K562 (cell line): ENCODE measurements around the gene LRP3. TPM values are rescaled to one million over a fixed set of nuclear protein-coding genes. Genes with fewer than 3 reads are reported as not detected.

ENCODE experiments used
- ATAC-seq: fragments of 200-7000 bp; cut with Tn5 transposase; 3 replicates; pipeline ENCODE4 v1.9.1; 2020; ENCODE audit warnings: moderate library complexity
- BruUV-seq: library from RNA; stranded (reverse); fragments of 400-500 nt; replicated peaks from 2 replicates; lab custom pipeline; 2021; lab: Mats Ljungman, UMichigan
- CTCF ChIA-PET: fragments of 300-600 bp; formaldehyde crosslinking; extraction: SDS; loops from one replicate; lab custom pipeline; 2021; ENCODE audit warnings: low intra/inter-chr PET ratio; lab: Yijun Ruan, JAX
- POLR2A ChIA-PET: fragments of 300-600, 350-650 bp; sonication (Branson Sonifier 250); formaldehyde crosslinking; extraction: SDS; loops from one replicate; lab custom pipeline; 2021; ENCODE audit warnings: antibody characterized with exemption, inconsistent platforms; lab: Yijun Ruan, JAX
- DNase-seq, 4 experiments: peaks; one replicate each; pipeline versions ENCODE4 v3.0.0 to v3.0.0-alpha.2; 2011 to 2018; ENCODE audit warnings: low spot score in 3 of 4, mixed read lengths in 3 of 4; ENCODE audit errors: extremely low read depth in 1 of 4
- FAIRE-seq: peaks from 2 replicates; lab custom pipeline; 2011; peaks lifted over from hg19 to GRCh38; lab: Jason Lieb, UNC
- H2AFZ ChIP-seq: 2 replicates; pipeline ENCODE4 v1.6.0; 2011; ENCODE audit warnings: low read depth, low read length, control low read depth, inconsistent platforms
- H3K27ac ChIP-seq: fragments of 200-600 bp; 3 replicates; pipeline ENCODE4 v1.8.0; 2011; ENCODE audit warnings: low read depth, mild to moderate bottlenecking, control low read depth, inconsistent platforms, low read length, moderate library complexity, mixed read lengths; ENCODE audit errors: extremely low read depth
- H3K27me3 ChIP-seq, 2 experiments: fragments of 300-600 bp in 1 of 2; 2 replicates in 1 of 2; 3 replicates in 1 of 2; pipeline versions ENCODE4 v1.6.0 to v1.8.0; 2011; ENCODE audit warnings: inconsistent platforms in 2 of 2, low read length in 2 of 2, mild to moderate bottlenecking in 1 of 2, mixed read lengths in 1 of 2, moderate library complexity in 1 of 2; ENCODE audit not compliant: control insufficient read depth in 2 of 2, insufficient read depth in 2 of 2
- H3K36me3 ChIP-seq: fragments of 300-600 bp; 3 replicates; pipeline ENCODE4 v1.8.0; 2011; ENCODE audit warnings: mild to moderate bottlenecking, low read length, inconsistent platforms; ENCODE audit not compliant: control insufficient read depth, insufficient read depth
- H3K4me1 ChIP-seq, 2 experiments: fragments of 200-600 bp in 1 of 2; replicated peaks in 1 of 2; 2 replicates in 1 of 2; 3 replicates in 1 of 2; pipeline versions ENCODE4 v1.5.1 to v1.8.0; 2011; ENCODE audit warnings: inconsistent platforms in 2 of 2, low read length in 2 of 2, mild to moderate bottlenecking in 1 of 2, mixed read lengths in 1 of 2, moderate library complexity in 1 of 2; ENCODE audit not compliant: control insufficient read depth in 2 of 2, insufficient read depth in 2 of 2
- H3K4me2 ChIP-seq: 2 replicates; pipeline ENCODE4 v1.6.1; 2011; ENCODE audit warnings: low read length, control low read depth, inconsistent platforms, mixed read lengths; ENCODE audit not compliant: insufficient read depth
- H3K4me3 ChIP-seq: fragments of 200-600 bp; sonication (generic), shearing (Covaris generic); 2 replicates; pipeline ENCODE4 v1.5.1; 2016; ENCODE audit warnings: control low read depth, inconsistent platforms
- H3K79me2 ChIP-seq: fragments of 200-600 bp; 3 replicates; pipeline ENCODE4 v1.8.0; 2011; ENCODE audit warnings: low read length, inconsistent platforms; ENCODE audit not compliant: control insufficient read depth, insufficient read depth
- H3K9ac ChIP-seq, 2 experiments: 2 replicates each; pipeline versions ENCODE4 v1.6.0 to v1.6.1; 2011; ENCODE audit warnings: low read depth in 2 of 2, low read length in 2 of 2, control low read depth in 1 of 2, inconsistent platforms in 1 of 2, mild to moderate bottlenecking in 1 of 2, mixed read lengths in 1 of 2; ENCODE audit not compliant: insufficient read depth in 1 of 2
- H3K9me1 ChIP-seq: one replicate; pipeline ENCODE4 v1.6.0; 2011; ENCODE audit warnings: inconsistent platforms, mild to moderate bottlenecking, low read length, moderate library complexity; ENCODE audit not compliant: control insufficient read depth, insufficient read depth
- H3K9me3 ChIP-seq: replicated peaks from 2 replicates; pipeline ENCODE4 v1.5.1; 2011; ENCODE audit warnings: low read depth, low read length, inconsistent platforms; ENCODE audit not compliant: control insufficient read depth, insufficient read depth
- H4K20me1 ChIP-seq: replicated peaks from 2 replicates; pipeline ENCODE4 v1.6.1; 2011; ENCODE audit warnings: low read length, inconsistent platforms, mixed read lengths; ENCODE audit not compliant: control insufficient read depth, insufficient read depth
- KDM4B ChIP-seq, 2 experiments: fragments of 450-650 bp in 1 of 2; sonication (generic) in 1 of 2; IDR thresholded peaks; 2 replicates each; pipeline ENCODE4 v1.6.1; 2016 to 2017; ENCODE audit warnings: borderline replicate concordance in 2 of 2, antibody characterized with exemption in 1 of 2, low read depth in 1 of 2, mild to moderate bottlenecking in 1 of 2
- WGBS: fragments of 100-300 bp; shearing (Covaris generic); methylation state at CpG from one replicate; pipeline ENCODE4 v1.1.6; 2016; ENCODE audit warnings: low coverage, mixed read lengths; ENCODE audit not compliant: insufficient coverage; ENCODE audit errors: missing lambda C conversion rate; 5-methylcytosine and 5-hydroxymethylcytosine counted together
- in situ Hi-C: fragments of 300-500 bp; cut with MboI; formaldehyde crosslinking; loops from 4 replicates; pipeline ENCODE4 v1.15.0; 2018; ENCODE audit warnings: inconsistent platforms, mixed read lengths
- intact Hi-C: fragments of 100-400 bp; cut with micrococcal nuclease; formaldehyde crosslinking; loops from 2 replicates; pipeline ENCODE4 v1.14.2; 2022
- polyA plus RNA-seq, 8 experiments: library from polyadenylated mRNA; depleted of rRNA in 4 of 8; stranded (reverse) in 5 of 8; unstranded in 3 of 8; fragments of >200 nt; fragmentation: Nextera tagmentation in 2 of 8; fragmentation: Illumina TruSeq in 1 of 8; extraction: Ambion mirVana in 2 of 8; extraction: Trizol in 1 of 8; gene quantifications; 2 replicates each; pipeline versions ENCODE4 v1.2.1 to v1.2.3, GENCODE V29; 2011 to 2014; ENCODE audit warnings: inconsistent platforms in 1 of 8, missing spikeins in 1 of 8
- total RNA-seq, 7 experiments: library from RNA; depleted of rRNA in 6 of 7; stranded (reverse); fragments of >200 nt in 6 of 7; fragmentation: Illumina TruSeq in 2 of 7; extraction: Trizol in 2 of 7; gene quantifications; 2 replicates each; pipeline versions ENCODE4 v1.2.1 to v1.2.3, GENCODE V29; 2011 to 2021; ENCODE audit warnings: low replicate concordance in 1 of 7
- TF ChIP-seq, protein P1 (sequence below): sonication (generic); formaldehyde crosslinking; IDR thresholded peaks from 2 replicates; pipeline ENCODE4 v1.8.0; 2023; ENCODE audit warnings: missing genetic modification reagents, mild to moderate bottlenecking, borderline replicate concordance

The LRP3 gene
- total and polyA plus RNA-seq, 9 of the 15 experiments (the other 6 are each of a cell fraction or from before 2014, with no cell fraction given) = 0.29 TPM; not detected in 8

DNA sequence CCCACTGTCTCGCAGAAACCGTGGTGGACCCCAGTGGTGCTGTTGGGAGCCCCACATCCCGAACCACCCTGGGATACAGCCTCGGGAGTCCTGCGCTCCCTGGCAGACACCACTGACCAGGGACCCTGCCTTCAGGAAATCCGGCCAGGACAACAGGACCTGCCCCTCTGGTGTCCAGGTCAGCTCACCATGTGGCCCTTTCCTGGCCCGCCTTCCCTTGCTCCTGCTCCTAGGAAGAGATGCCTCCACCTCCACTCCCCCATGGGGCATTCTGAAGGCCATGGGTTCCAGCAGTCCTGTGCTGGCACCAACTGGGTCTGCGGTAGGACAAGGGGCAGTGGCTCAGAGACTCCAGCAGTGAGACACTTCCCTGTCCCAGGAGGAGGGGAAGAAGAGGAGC lies 54.0 kb downstream of the LRP3 start:
- H3K27ac ChIP-seq = no peak overlapping the region
- no peak overlapping the region for H2AFZ ChIP-seq
- POLR2A ChIA-PET = no interaction called here
- no peak overlapping the region for H3K4me3 ChIP-seq
- H3K4me1 ChIP-seq = peaks cover 0 to 10% of the 10 kb centered on the region in 2 experiments; a peak in 2 of 5 replicates
- no peaks in the 10 kb centered on the region for H3K9me1 ChIP-seq
- intact Hi-C loops = no loop called here
- BruUV-seq = no TSS peak
- FAIRE-seq = no peak
- TF ChIP-seq KDM4B (IDR thresholded peaks at IDR 0.05; ENCODE audit: borderline replicate concordance in 2 of 2, low read depth in 1 of 2) = no peak
- TF ChIP-seq, protein P1, sequence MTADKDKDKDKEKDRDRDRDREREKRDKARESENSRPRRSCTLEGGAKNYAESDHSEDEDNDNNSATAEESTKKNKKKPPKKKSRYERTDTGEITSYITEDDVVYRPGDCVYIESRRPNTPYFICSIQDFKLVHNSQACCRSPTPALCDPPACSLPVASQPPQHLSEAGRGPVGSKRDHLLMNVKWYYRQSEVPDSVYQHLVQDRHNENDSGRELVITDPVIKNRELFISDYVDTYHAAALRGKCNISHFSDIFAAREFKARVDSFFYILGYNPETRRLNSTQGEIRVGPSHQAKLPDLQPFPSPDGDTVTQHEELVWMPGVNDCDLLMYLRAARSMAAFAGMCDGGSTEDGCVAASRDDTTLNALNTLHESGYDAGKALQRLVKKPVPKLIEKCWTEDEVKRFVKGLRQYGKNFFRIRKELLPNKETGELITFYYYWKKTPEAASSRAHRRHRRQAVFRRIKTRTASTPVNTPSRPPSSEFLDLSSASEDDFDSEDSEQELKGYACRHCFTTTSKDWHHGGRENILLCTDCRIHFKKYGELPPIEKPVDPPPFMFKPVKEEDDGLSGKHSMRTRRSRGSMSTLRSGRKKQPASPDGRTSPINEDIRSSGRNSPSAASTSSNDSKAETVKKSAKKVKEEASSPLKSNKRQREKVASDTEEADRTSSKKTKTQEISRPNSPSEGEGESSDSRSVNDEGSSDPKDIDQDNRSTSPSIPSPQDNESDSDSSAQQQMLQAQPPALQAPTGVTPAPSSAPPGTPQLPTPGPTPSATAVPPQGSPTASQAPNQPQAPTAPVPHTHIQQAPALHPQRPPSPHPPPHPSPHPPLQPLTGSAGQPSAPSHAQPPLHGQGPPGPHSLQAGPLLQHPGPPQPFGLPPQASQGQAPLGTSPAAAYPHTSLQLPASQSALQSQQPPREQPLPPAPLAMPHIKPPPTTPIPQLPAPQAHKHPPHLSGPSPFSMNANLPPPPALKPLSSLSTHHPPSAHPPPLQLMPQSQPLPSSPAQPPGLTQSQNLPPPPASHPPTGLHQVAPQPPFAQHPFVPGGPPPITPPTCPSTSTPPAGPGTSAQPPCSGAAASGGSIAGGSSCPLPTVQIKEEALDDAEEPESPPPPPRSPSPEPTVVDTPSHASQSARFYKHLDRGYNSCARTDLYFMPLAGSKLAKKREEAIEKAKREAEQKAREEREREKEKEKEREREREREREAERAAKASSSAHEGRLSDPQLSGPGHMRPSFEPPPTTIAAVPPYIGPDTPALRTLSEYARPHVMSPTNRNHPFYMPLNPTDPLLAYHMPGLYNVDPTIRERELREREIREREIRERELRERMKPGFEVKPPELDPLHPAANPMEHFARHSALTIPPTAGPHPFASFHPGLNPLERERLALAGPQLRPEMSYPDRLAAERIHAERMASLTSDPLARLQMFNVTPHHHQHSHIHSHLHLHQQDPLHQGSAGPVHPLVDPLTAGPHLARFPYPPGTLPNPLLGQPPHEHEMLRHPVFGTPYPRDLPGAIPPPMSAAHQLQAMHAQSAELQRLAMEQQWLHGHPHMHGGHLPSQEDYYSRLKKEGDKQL (CRISPR knock-in tag) = no peak
- TF ChIP-seq, all 486 proteins: peak for 0
- Histone ChIP-seq H3K79me2 (no peaks in the 10 kb centered on the region), H3K36me3 (no peaks in the 10 kb centered on the region), H3K27me3 (peaks cover 0 to 7% of the 10 kb centered on the region in 2 experiments; a peak in 1 of 5 replicates), H3K4me2 (no peak overlapping the region), H3K9me3 (peaks cover 7% of the 10 kb centered on the region; the same call in 1 of the 2 replicates), H4K20me1 (no peaks in the 10 kb centered on the region), H3K9ac (no peak overlapping the region)
- WGBS = 2% methylated on average over 6 of the region's 8 CpGs
- CTCF ChIA-PET = no interaction called here
- DNase-seq (no peak), ATAC-seq (no peak)
- in situ Hi-C loops = no loop called here
